ENCODE measurements around the gene KIF19.

The KIF19 gene

GRCh38 chr17:74303305-74303704 is 22.7 kb upstream of the KIF19 start:
- no peak for DNase-seq (ENCODE audit: low read depth in 1 of 2, low spot score in 1 of 2)

- DNase-seq (ENCODE audit: low read depth in 1 of 2, low spot score in 1 of 2), result no peak
These were observed 21.8 kb upstream of the KIF19 start for GRCh38 chr17:74304184-74304583.

- no peak for DNase-seq (ENCODE audit: low read depth in 1 of 2, low spot score in 1 of 2)
These were observed 20.0 kb upstream of the KIF19 start for GRCh38 chr17:74305865-74306654.

- DNase-seq (ENCODE audit: low read depth in 1 of 2, low spot score in 1 of 2), result no peak
These were observed 17.8 kb upstream of the KIF19 start for GRCh38 chr17:74307984-74308773.

GRCh38 chr17:74309902-74310301 is 16.1 kb upstream of the KIF19 start:
- DNase-seq (ENCODE audit: low read depth in 1 of 2, low spot score in 1 of 2), result no peak

- no peak for DNase-seq (ENCODE audit: low read depth in 1 of 2, low spot score in 1 of 2)
These were observed 11.1 kb upstream of the KIF19 start for GRCh38 chr17:74314877-74315276.

- DNase-seq (ENCODE audit: low read depth in 1 of 2, low spot score in 1 of 2), result no peak
These were observed 9.8 kb upstream of the KIF19 start for GRCh38 chr17:74316220-74316619.

- DNase-seq (ENCODE audit: low read depth in 1 of 2, low spot score in 1 of 2), result no peak
These were observed 9.0 kb upstream of the KIF19 start for GRCh38 chr17:74317071-74317470.

- DNase-seq (ENCODE audit: low read depth in 1 of 2, low spot score in 1 of 2), result no peak
These were observed 7.6 kb upstream of the KIF19 start for GRCh38 chr17:74318391-74318790.

GRCh38 chr17:74324521-74324920 is 1.5 kb upstream of the KIF19 start:
- DNase-seq (ENCODE audit: low read depth in 1 of 2, low spot score in 1 of 2), result no peak

GRCh38 chr17:74325376-74325742 is 667 bp upstream of the KIF19 start:
- DNase-seq (ENCODE audit: low read depth in 1 of 2, low spot score in 1 of 2), result no peak

GRCh38 chr17:74326506-74326905 is 480 bp downstream of the KIF19 start:
- DNase-seq (ENCODE audit: low read depth in 1 of 2, low spot score in 1 of 2), result no peak

- no peak for DNase-seq (ENCODE audit: low read depth in 1 of 2, low spot score in 1 of 2)
These were observed 2.5 kb downstream of the KIF19 start for GRCh38 chr17:74328487-74328886.

GRCh38 chr17:74329378-74329777 is 3.4 kb downstream of the KIF19 start:
- DNase-seq (ENCODE audit: low read depth in 1 of 2, low spot score in 1 of 2), result no peak

GRCh38 chr17:74330446-74330845 is 4.4 kb downstream of the KIF19 start:
- no peak for DNase-seq (ENCODE audit: low read depth in 1 of 2, low spot score in 1 of 2)

- no peak for DNase-seq (ENCODE audit: low read depth in 1 of 2, low spot score in 1 of 2)
These were observed 6.1 kb downstream of the KIF19 start for GRCh38 chr17:74332017-74332650.

- no peak for DNase-seq (ENCODE audit: low read depth in 1 of 2, low spot score in 1 of 2)
These were observed 6.8 kb downstream of the KIF19 start for GRCh38 chr17:74332763-74333283.

GRCh38 chr17:74334393-74335039 is 8.5 kb downstream of the KIF19 start:
- no peak for DNase-seq (ENCODE audit: low read depth in 1 of 2, low spot score in 1 of 2)

- DNase-seq (ENCODE audit: low read depth in 1 of 2, low spot score in 1 of 2), result no peak
These were observed 9.6 kb downstream of the KIF19 start for GRCh38 chr17:74335529-74336062.

GRCh38 chr17:74336307-74336706 is 10.3 kb downstream of the KIF19 start:
- no peak for DNase-seq (ENCODE audit: low read depth in 1 of 2, low spot score in 1 of 2)
